Right lung (tissue), 5 donors: ENCODE results near the gene TBL1X. TPM values are rescaled to one million over a fixed set of nuclear protein-coding genes. Genes with fewer than 3 reads are reported as not detected.

Experiments
- DNase-seq, 2 donors: peaks; one replicate each; pipeline ENCODE4 v3.0.0-alpha.2; 2013
- polyA plus RNA-seq, 5 donors: library from polyadenylated mRNA; unstranded; fragments of 120-200 nt; gene quantifications; one replicate each; pipeline versions ENCODE4 v1.2.1 to v1.2.3, GENCODE V29; 2013; ENCODE audit warnings: inconsistent platforms in 1 of 5, low replicate concordance in 1 of 5; ENCODE audit not compliant: insufficient read length in 5 of 5, insufficient read depth in 1 of 5

Gene TBL1X
- polyA plus RNA-seq, 5 donors: 18.0 to 23.6 (median 19.4) TPM

GRCh38 chrX:9581771-9582385, 117.0 kb downstream of the TBL1X start:
- no peak for DNase-seq

GRCh38 chrX:9582956-9583355, 118.1 kb downstream of the TBL1X start:
- DNase-seq: no peak

GRCh38 chrX:9586992-9587392, 122.1 kb downstream of the TBL1X start:
- no peak for DNase-seq

GRCh38 chrX:9587642-9588041, 122.8 kb downstream of the TBL1X start:
- no peak for DNase-seq

GRCh38 chrX:9591496-9591895, 126.6 kb downstream of the TBL1X start:
- no peak for DNase-seq

- no peak for DNase-seq
Measured at GRCh38 chrX:9593756-9594155, 128.9 kb downstream of the TBL1X start.

- no peak for DNase-seq
Measured at GRCh38 chrX:9595174-9595573, 130.3 kb downstream of the TBL1X start.

GRCh38 chrX:9596837-9597236, 132.0 kb downstream of the TBL1X start:
- DNase-seq: no peak

- DNase-seq: no peak
Measured at GRCh38 chrX:9597361-9598035, 132.6 kb downstream of the TBL1X start.

- DNase-seq: no peak
Measured at GRCh38 chrX:9598344-9598743, 133.5 kb downstream of the TBL1X start.

GRCh38 chrX:9604111-9604907, 139.5 kb downstream of the TBL1X start:
- no peak for DNase-seq

GRCh38 chrX:9604908-9605306, 140.0 kb downstream of the TBL1X start:
- DNase-seq: no peak

- no peak for DNase-seq
Measured at GRCh38 chrX:9605484-9605883, 140.6 kb downstream of the TBL1X start.

GRCh38 chrX:9606971-9607370, 142.1 kb downstream of the TBL1X start:
- no peak for DNase-seq

- DNase-seq: no peak
Measured at GRCh38 chrX:9609499-9609898, 144.6 kb downstream of the TBL1X start.

GRCh38 chrX:9609987-9610386, 145.1 kb downstream of the TBL1X start:
- no peak for DNase-seq

- no peak for DNase-seq
Measured at GRCh38 chrX:9610771-9611392, 146.0 kb downstream of the TBL1X start.

GRCh38 chrX:9611436-9612145, 146.7 kb downstream of the TBL1X start:
- no peak for DNase-seq

GRCh38 chrX:9612146-9612505, 147.3 kb downstream of the TBL1X start:
- DNase-seq: no peak

- no peak for DNase-seq
Measured at GRCh38 chrX:9614016-9614415, 149.2 kb downstream of the TBL1X start.

- DNase-seq: no peak
Measured at GRCh38 chrX:9619133-9619532, 154.3 kb downstream of the TBL1X start.

- DNase-seq: no peak
Measured at GRCh38 chrX:9619581-9619980, 154.7 kb downstream of the TBL1X start.
